H1 (cell line): ENCODE data around the gene PRICKLE3. TPM values are rescaled to one million over a fixed set of nuclear protein-coding genes. Genes with fewer than 3 reads are reported as not detected.
A peak's percentile ranks its signal among the peaks of the same experiment; 100 is the strongest.

Source experiments
- CHD2 ChIP-seq: IDR thresholded peaks from 2 replicates; pipeline ENCODE4 v1.6.1; 2012; ENCODE audit warnings: low read length, improper control_type of control experiment
- CHD7 ChIP-seq: fragments of 300-600 bp; sonication (generic); IDR thresholded peaks from 2 replicates; pipeline ENCODE4 v1.7.1; 2012; ENCODE audit warnings: low read length, moderate library complexity, mild to moderate bottlenecking, inconsistent platforms; ENCODE audit not compliant: insufficient replicate concordance
- EP300 ChIP-seq, 2 experiments: IDR thresholded peaks; 1 replicate in 1 of 2; 2 replicates in 1 of 2; pipeline ENCODE4 v1.6.1; 2011 to 2012; ENCODE audit warnings: low read depth in 2 of 2, low read length in 2 of 2, mild to moderate bottlenecking in 2 of 2, borderline replicate concordance in 1 of 2, inconsistent platforms in 1 of 2, moderate library complexity in 1 of 2
- JUND ChIP-seq: IDR thresholded peaks from 2 replicates; pipeline ENCODE4 v1.6.1; 2011; ENCODE audit warnings: mild to moderate bottlenecking, improper control_type of control experiment, low read length
- SIX5 ChIP-seq: IDR thresholded peaks from 2 replicates; pipeline ENCODE4 v1.6.1; 2011; ENCODE audit warnings: mild to moderate bottlenecking, low read depth, low read length
- SP1 ChIP-seq: IDR thresholded peaks from 2 replicates; pipeline ENCODE4 v1.6.1; 2011; ENCODE audit warnings: low read depth, low read length
- SRF ChIP-seq: IDR thresholded peaks from 2 replicates; pipeline ENCODE4 v1.6.1; 2011; ENCODE audit warnings: mild to moderate bottlenecking, low read depth, low read length, moderate library complexity
- YY1 ChIP-seq: IDR thresholded peaks from 2 replicates; pipeline ENCODE4 v1.6.1; 2011; ENCODE audit warnings: low read depth, mild to moderate bottlenecking, low read length
- ZNF274 ChIP-seq: IDR thresholded peaks from 2 replicates; pipeline ENCODE4 v1.7.0; 2012; ENCODE audit warnings: low read length, borderline replicate concordance; ENCODE audit errors: extremely low read depth
- polyA plus RNA-seq, 7 experiments: library from polyadenylated mRNA; depleted of rRNA in 3 of 7; stranded (reverse) in 5 of 7; unstranded in 2 of 7; fragments of >200 nt in 5 of 7; fragments of 200-250 nt in 2 of 7; gene quantifications; 1 replicate in 5 of 7; 2 replicates in 1 of 7; 4 replicates in 1 of 7; pipeline versions ENCODE4 v1.2.1 to v1.2.3, GENCODE V29; 2011 to 2013; ENCODE audit warnings: missing spikeins in 2 of 7, mixed read lengths in 2 of 7
- total RNA-seq: library from RNA; stranded (reverse); fragmentation: NEBNext Ultra II Directional; extraction: Animal tissue kit (Norgen Biotek cat#: 25700); gene quantifications from 2 replicates; pipeline ENCODE4 v1.2.1, GENCODE V29; 2021

PRICKLE3 gene
- total and polyA plus RNA-seq, 2 of the 8 experiments (the other 6 are each of a cell fraction or from before 2014, with no cell fraction given): 9.1 to 10.6 TPM

GRCh38 chrX:49165901-49166881 is 20.0 kb downstream of the PRICKLE3 start (continued):
- no peak for TF ChIP-seq CHD7
- no peak for TF ChIP-seq CHD2
- TF ChIP-seq ZNF274: no peak
- TF ChIP-seq YY1: no peak
- TF ChIP-seq JUND: peak; percentile 94
- peak; percentile 60 for TF ChIP-seq SIX5
- 0 out of 2 replicates have a peak, but pooled peaks have one; percentile 34 for TF ChIP-seq SP1
- no peak for TF ChIP-seq SRF
- peak in 1 of 2 experiments; percentile 99; a peak in 2 of 3 replicates for TF ChIP-seq EP300 (IDR thresholded peaks at IDR 0.05; ENCODE audit: borderline replicate concordance in 1 of 2, low read depth in 2 of 2, low read length in 2 of 2)
